ENCODE data around the gene SNRPA. TPM values are rescaled to one million over a fixed set of nuclear protein-coding genes. Genes with fewer than 3 reads are reported as not detected.

The SNRPA gene
- total RNA-seq, 1 experiment from 2014 or later: 147 TPM

DNA sequence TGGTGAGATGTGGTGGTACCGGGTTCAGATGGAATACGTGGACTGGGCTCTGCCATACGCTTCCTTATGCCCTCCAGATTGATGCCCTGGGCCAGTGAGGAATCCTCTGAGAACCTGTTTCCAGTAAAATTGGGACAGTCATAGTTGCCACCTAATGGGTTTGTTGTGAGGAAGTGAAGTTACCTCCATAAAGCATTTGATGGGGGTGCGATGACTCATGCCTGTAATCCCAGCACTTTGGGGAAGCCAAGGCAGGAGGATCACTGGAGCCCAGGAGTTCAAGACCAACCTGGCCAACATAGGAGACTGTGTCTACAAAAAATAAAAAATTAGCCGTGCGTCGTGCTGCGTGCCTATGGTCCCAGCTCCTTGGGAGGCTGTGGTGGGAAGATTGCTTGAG, 4.8 kb downstream of the SNRPA start:
- Histone ChIP-seq H3K9me3 (ENCODE audit: insufficient read depth, low read depth) (no peaks in the 10 kb centered on the region), H3K27ac (no peak overlapping the region), H3K79me2 (ENCODE audit: low read depth) (peaks cover 75% of the 10 kb centered on the region), H3K4me3 (no peak overlapping the region), H3K27me3 (ENCODE audit: insufficient read depth, low read depth) (no peaks in the 10 kb centered on the region), H3F3A (ENCODE audit: insufficient read depth, low read depth) (peaks cover 28% of the 10 kb centered on the region; the same call in 1 of the 2 replicates), H3K36me3 (ENCODE audit: low read depth) (peaks cover 50% of the 10 kb centered on the region), H3K4me1 (replicated peaks; ENCODE audit: insufficient read depth) (peaks cover 23% of the 10 kb centered on the region), H3K9me2 (ENCODE audit: insufficient read depth) (no peaks in the 10 kb centered on the region), H3K4me2 (no peak overlapping the region), H2AFZ (no peak overlapping the region), H4K20me1 (ENCODE audit: insufficient read depth) (peaks cover 76% of the 10 kb centered on the region)
- intact Hi-C loops (cut with micrococcal nuclease; ENCODE audit: unreplicated experiment): no loop called here
- no TSS peak for BruUV-seq (replicated peaks)
- TF ChIP-seq EZH2 (IDR thresholded peaks at IDR 0.05; ENCODE audit: low read depth) (no peak), CTCF (conservative IDR thresholded peaks at IDR 0.05) (no peak)
- DNase-seq: no peak
- ChIA-PET POLR2A (ENCODE audit: unreplicated experiment) (interaction anchor here (0.6 to 0.7 kb wide), 3 partner anchors 20 to 38 kb away, joined by 4 to 9 read pairs (median 6); partner anchors contain the start of genes MIA and RAB4B), CTCF (no interaction called here)

GRCh38 chr19:40756502-40757110, 5.6 kb downstream of the SNRPA start:
- CTCF ChIA-PET: no interaction called here
- no peak overlapping the region for H3K4me2 ChIP-seq
- intact Hi-C loops (cut with micrococcal nuclease; ENCODE audit: unreplicated experiment): no loop called here
- H3K9me2 ChIP-seq (ENCODE audit: insufficient read depth): no peaks in the 10 kb centered on the region
- POLR2A ChIA-PET (ENCODE audit: unreplicated experiment): interaction anchor here (0.6 kb wide), 1 partner anchor 37 kb away, joined by 9 read pairs; no protein-coding TSS in a partner anchor
- DNase-seq: no peak
- no peaks in the 10 kb centered on the region for H3K9me3 ChIP-seq (ENCODE audit: insufficient read depth, low read depth)
- H3K27me3 ChIP-seq (ENCODE audit: insufficient read depth, low read depth): no peaks in the 10 kb centered on the region
- H3K4me1 ChIP-seq (replicated peaks; ENCODE audit: insufficient read depth): peaks cover 23% of the 10 kb centered on the region
- H3K36me3 ChIP-seq (ENCODE audit: low read depth): peaks cover 56% of the 10 kb centered on the region
- no peak for TF ChIP-seq EZH2 (IDR thresholded peaks at IDR 0.05; ENCODE audit: low read depth)
- no peak for TF ChIP-seq CTCF (conservative IDR thresholded peaks at IDR 0.05)
- no peak overlapping the region for H3K4me3 ChIP-seq
- BruUV-seq (replicated peaks): no TSS peak
- H3K27ac ChIP-seq: no peak overlapping the region
- peaks cover 70% of the 10 kb centered on the region for H3K79me2 ChIP-seq (ENCODE audit: low read depth)
- H3F3A ChIP-seq (ENCODE audit: insufficient read depth, low read depth): peaks cover 24% of the 10 kb centered on the region; the same call in 1 of the 2 replicates
- H2AFZ ChIP-seq: no peak overlapping the region
- peaks cover 82% of the 10 kb centered on the region for H4K20me1 ChIP-seq (ENCODE audit: insufficient read depth)

GRCh38 chr19:40758491-40758890, 7.5 kb downstream of the SNRPA start:
- Histone ChIP-seq H3K4me2 (no peak overlapping the region), H3K36me3 (ENCODE audit: low read depth) (peaks cover 66% of the 10 kb centered on the region), H3K27me3 (ENCODE audit: insufficient read depth, low read depth) (no peaks in the 10 kb centered on the region), H3K9me3 (ENCODE audit: insufficient read depth, low read depth) (no peaks in the 10 kb centered on the region), H3K79me2 (ENCODE audit: low read depth) (peaks cover 52% of the 10 kb centered on the region), H2AFZ (no peak overlapping the region), H4K20me1 (ENCODE audit: insufficient read depth) (peaks cover 91% of the 10 kb centered on the region), H3K4me1 (replicated peaks; ENCODE audit: insufficient read depth) (peaks cover 12% of the 10 kb centered on the region), H3K27ac (no peak overlapping the region), H3K4me3 (no peak overlapping the region), H3K9me2 (ENCODE audit: insufficient read depth) (no peaks in the 10 kb centered on the region), H3F3A (ENCODE audit: insufficient read depth, low read depth) (peaks cover 29% of the 10 kb centered on the region; the same call in 1 of the 2 replicates)
- no peak for DNase-seq
- intact Hi-C loops (cut with micrococcal nuclease; ENCODE audit: unreplicated experiment): no loop called here
- POLR2A ChIA-PET (ENCODE audit: unreplicated experiment): no interaction called here
- CTCF ChIA-PET: no interaction called here
- TF ChIP-seq CTCF (conservative IDR thresholded peaks at IDR 0.05) (no peak), EZH2 (IDR thresholded peaks at IDR 0.05; ENCODE audit: low read depth) (no peak)
- no TSS peak for BruUV-seq (replicated peaks)
